HG03280 (cell line): ENCODE data around the gene ZBTB21.
"Not testable (repeated sequence)": the region's sequence is repeated elsewhere in the genome, so short reads cannot be mapped to it uniquely, and the experiment has no call there.

Experiments used
- ATAC-seq: cut with Tn5 transposase; IDR thresholded peaks from one replicate; pipeline ENCODE4 v1.9.1; 2021; ENCODE audit warnings: mild to moderate bottlenecking, moderate library complexity; ENCODE audit not compliant: unreplicated experiment

The ZBTB21 gene

DNA sequence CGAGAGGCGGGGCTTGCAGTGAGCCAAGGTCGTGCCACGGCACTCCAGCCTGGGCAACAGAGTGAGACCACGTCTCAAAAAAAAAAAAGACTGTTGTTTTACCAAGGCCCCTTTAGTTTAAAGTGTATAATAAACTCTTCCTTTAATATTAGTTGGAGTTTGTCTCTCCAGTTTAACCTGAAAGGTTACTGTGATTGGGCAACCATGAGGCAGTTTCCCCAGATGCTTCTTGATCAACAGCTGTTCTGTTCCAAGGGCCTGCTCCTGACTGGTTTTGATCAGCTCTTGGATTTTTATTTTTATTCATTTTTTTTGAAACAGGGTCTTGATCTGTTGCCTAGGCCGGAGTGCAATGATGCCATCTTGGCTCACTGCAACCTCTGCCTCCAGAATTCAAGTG, 38.3 kb downstream of the ZBTB21 start:
- no peak for ATAC-seq

GRCh38 chr21:41970751-41971653, 39.2 kb downstream of the ZBTB21 start:
- ATAC-seq = no peak

- no peak for ATAC-seq
Observed at GRCh38 chr21:41970106-41970391, 40.1 kb downstream of the ZBTB21 start.

- no peak for ATAC-seq
Observed at GRCh38 chr21:41967708-41968107, 42.5 kb downstream of the ZBTB21 start.

DNA sequence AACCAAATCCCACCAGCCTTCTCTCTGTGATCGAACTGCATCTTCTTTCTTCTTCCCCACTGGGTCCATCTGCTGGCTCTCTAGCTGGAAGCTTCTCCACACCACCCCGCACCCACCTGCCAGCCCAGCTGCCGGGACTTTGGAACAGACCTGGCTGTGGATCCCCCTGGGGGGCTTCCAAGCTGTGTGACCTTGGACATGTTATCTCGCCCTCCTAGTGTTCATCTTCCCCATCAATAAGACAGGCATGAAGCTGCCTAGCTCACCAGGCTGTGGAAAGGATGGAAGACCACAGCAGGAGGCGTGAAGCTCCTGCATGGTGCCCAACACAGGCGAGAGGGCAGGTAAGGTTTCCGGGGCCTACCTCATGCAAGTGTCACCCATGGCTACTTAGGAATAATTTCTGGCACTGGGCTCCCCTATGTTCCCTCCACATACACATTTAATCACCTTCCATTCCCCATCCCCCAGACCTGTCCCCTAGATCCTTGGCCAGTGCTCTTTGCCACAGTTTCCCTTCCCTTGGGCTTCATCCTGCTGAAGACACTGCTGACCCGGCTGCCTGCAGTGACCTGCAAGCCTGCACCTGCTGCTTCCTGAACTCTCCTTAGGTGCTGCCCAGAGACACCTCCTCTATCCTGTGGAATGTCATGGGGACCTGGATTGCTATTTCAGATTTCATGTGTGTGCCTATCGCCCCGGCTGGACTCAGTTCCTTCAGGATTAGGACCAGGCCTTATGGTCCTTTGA, 43.1 kb downstream of the ZBTB21 start:
- ATAC-seq = no peak

- no peak for ATAC-seq
Observed at GRCh38 chr21:41966041-41966833, 43.9 kb downstream of the ZBTB21 start.

GRCh38 chr21:41965461-41966013, 44.6 kb downstream of the ZBTB21 start:
- ATAC-seq = no peak

- ATAC-seq = no peak
Observed at GRCh38 chr21:41965045-41965444, 45.1 kb downstream of the ZBTB21 start.

GRCh38 chr21:41964171-41964570, 46.0 kb downstream of the ZBTB21 start:
- ATAC-seq = no peak

DNA sequence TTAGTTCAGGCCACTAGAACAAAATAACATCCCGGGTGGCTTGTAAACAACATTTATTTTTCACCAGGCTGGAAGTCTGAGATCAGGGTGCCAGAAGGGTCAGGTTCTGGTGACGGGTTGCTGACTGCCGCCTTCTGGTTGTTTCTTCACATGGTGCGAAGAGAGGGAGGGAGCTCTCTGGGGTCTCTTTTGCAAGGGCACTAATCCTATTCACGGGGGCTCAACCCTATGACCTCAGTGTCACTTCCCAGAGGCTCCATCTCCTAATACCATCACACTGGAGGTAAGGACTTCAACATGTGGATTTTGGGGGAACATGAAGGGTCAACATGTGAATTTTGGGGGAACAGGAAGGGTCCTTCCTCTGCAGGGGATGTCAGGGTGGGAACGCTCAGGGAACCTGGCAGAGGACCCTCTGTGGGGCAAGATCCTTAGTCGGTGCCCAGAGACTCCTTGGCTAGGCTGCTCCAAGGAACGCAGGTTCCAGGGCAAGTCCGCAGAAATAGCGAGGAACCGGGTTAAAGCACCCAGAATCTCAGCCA, 47.7 kb downstream of the ZBTB21 start:
- ATAC-seq = no peak

- no peak for ATAC-seq
Observed at GRCh38 chr21:41961753-41962152, 48.4 kb downstream of the ZBTB21 start.

GRCh38 chr21:41961282-41961701, 48.9 kb downstream of the ZBTB21 start:
- no peak for ATAC-seq

- no peak for ATAC-seq
Observed at GRCh38 chr21:41960386-41960785, 49.8 kb downstream of the ZBTB21 start.

DNA sequence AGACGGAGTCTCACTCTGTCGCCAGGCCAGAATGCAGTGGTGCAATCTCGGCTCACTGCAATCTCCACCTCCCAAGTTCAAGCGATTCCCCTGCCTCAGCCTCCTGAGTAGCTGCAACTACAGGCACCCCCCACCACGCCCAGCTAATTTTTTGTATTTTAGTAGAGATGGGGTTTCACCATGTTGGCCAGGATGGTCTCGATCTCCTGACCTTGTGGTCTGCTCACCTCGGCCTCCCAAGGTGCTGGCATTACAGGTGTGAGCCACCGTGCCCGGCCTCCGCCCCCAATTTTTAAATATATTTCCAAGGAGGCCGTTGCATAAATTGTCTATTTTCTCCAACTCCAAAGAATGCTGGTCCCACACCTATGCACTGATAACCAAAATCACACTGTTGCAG, 50.5 kb downstream of the ZBTB21 start:
- not testable (repeated sequence) for ATAC-seq

- no peak for ATAC-seq
Observed at GRCh38 chr21:41958886-41959563, 51.1 kb downstream of the ZBTB21 start.

GRCh38 chr21:41957991-41958766, 52.0 kb downstream of the ZBTB21 start:
- no peak for ATAC-seq

- ATAC-seq = no peak
Observed at GRCh38 chr21:41956926-41957729, 53.0 kb downstream of the ZBTB21 start.

- ATAC-seq = no peak
Observed at GRCh38 chr21:41955516-41955915, 54.6 kb downstream of the ZBTB21 start.
